GM18870 (cell line): Measurements from ENCODE around the gene EZH1.
"Not testable (repeated sequence)": the region's sequence is repeated elsewhere in the genome, so short reads cannot be mapped to it uniquely, and the experiment has no call there.

ENCODE experiments used
- ATAC-seq: cut with Tn5 transposase; IDR thresholded peaks from one replicate; pipeline ENCODE4 v1.9.1; 2021; ENCODE audit warnings: moderate library complexity; ENCODE audit not compliant: unreplicated experiment

The EZH1 gene

GRCh38 chr17:42672038-42672437 is 72.8 kb downstream of the EZH1 start:
- no peak for ATAC-seq

GRCh38 chr17:42670789-42671657 is 73.8 kb downstream of the EZH1 start:
- ATAC-seq: no peak

GRCh38 chr17:42669977-42670788 is 74.7 kb downstream of the EZH1 start:
- ATAC-seq: no peak

- no peak for ATAC-seq
Measured at GRCh38 chr17:42669705-42669976, 75.2 kb downstream of the EZH1 start.

- ATAC-seq: no peak
Measured at GRCh38 chr17:42667088-42667951, 77.5 kb downstream of the EZH1 start.

- ATAC-seq: not testable (repeated sequence)
Measured at GRCh38 chr17:42666126-42666525, 78.7 kb downstream of the EZH1 start.

GRCh38 chr17:42665581-42666001 is 79.2 kb downstream of the EZH1 start:
- ATAC-seq: no peak

GRCh38 chr17:42660692-42661345 is 84.0 kb downstream of the EZH1 start:
- no peak for ATAC-seq

- not testable (repeated sequence) for ATAC-seq
Measured at GRCh38 chr17:42659932-42660274, 84.9 kb downstream of the EZH1 start.

GRCh38 chr17:42659079-42659931 is 85.5 kb downstream of the EZH1 start, which contains the start of gene TUBG2:
TSS of gene TUBG2 (plus strand) at chr17:42659284. CDS start at chr17:42659504, 220 bp downstream.
- no peak for ATAC-seq

GRCh38 chr17:42657824-42658588 is 86.8 kb downstream of the EZH1 start:
- no peak for ATAC-seq

- ATAC-seq: no peak
Measured at GRCh38 chr17:42655528-42655927, 89.3 kb downstream of the EZH1 start.

- ATAC-seq: no peak
Measured at GRCh38 chr17:42653179-42654124, 91.4 kb downstream of the EZH1 start.

- ATAC-seq: no peak
Measured at GRCh38 chr17:42651392-42651791, 93.4 kb downstream of the EZH1 start.
